CD4-positive, alpha-beta T cell treated with Interleukin-2 at 100 ng/mL for 4 hours (primary cell): ENCODE results near the gene GTF3C6.
"Not testable (repeated sequence)": the region's sequence is repeated elsewhere in the genome, so short reads cannot be mapped to it uniquely, and the experiment has no call there.

Source experiments
- DNase-seq: peaks from one replicate; pipeline ENCODE4 v3.0.0-alpha.2; 2020; ENCODE audit warnings: low spot score

GTF3C6 gene, protein sequence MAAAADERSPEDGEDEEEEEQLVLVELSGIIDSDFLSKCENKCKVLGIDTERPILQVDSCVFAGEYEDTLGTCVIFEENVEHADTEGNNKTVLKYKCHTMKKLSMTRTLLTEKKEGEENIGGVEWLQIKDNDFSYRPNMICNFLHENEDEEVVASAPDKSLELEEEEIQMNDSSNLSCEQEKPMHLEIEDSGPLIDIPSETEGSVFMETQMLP

GRCh38 chr6:110958329-110959192 is at the start of gene GTF3C6:
TSS of gene GTF3C6 (plus strand) at chr6:110958706. CDS start at chr6:110958770, 64 bp downstream.
- DNase-seq = peak; percentile 93

- no peak for DNase-seq
These were observed 27.7 kb upstream of the GTF3C6 start for GRCh38 chr6:110930781-110931180.

- DNase-seq = no peak
These were observed 24.6 kb upstream of the GTF3C6 start for GRCh38 chr6:110933912-110934311.

DNA sequence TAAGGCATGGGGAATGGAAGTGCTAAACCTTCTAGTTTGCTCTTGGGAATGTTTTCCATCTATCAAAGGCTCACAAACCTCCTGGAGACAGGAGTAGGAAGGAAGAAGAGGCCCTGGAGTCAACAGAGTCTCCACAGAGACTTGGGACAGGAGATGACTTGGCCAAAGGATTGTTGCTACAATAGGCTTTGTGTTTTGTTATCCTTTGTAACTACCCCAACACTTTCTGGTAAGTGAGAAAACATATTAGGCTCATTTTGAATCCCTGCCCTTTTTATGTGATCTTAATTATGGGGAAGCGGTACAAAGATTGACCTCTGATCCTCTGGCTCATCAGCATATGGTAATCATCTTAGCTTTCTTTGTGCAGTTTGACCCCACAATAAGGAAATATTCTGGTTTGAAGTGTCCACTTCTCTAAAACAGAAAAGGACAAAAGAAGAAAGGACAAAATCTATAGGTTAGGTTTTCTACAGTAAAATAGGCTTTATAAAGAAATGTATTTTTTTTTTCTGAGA is 24.1 kb upstream of the GTF3C6 start:
- no peak for DNase-seq

- no peak for DNase-seq
These were observed 23.3 kb upstream of the GTF3C6 start for GRCh38 chr6:110935171-110935570.

DNA sequence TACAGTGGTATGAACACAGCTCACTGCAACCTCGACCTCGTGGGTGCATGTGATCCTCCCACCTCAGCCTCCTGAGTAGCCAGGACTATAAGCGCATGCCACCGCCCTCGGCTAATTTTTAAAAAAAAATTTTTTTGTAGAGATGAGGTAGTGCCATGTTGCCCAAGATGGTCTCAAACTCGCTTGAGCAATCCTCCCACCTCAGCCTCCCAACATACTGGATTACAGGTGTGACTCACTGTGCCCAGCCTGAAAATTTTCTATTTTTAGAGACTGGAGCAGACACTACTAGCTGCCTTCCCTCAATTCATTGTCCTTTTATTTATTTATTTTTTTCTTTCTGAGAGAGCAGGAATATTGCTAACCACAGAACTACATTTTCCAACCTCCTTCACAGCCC is 20.3 kb upstream of the GTF3C6 start:
- no peak for DNase-seq

- DNase-seq = no peak
These were observed 18.9 kb upstream of the GTF3C6 start for GRCh38 chr6:110939429-110940200.

GRCh38 chr6:110944681-110945151 is 13.8 kb upstream of the GTF3C6 start:
- peak; percentile 70 for DNase-seq

GRCh38 chr6:110946498-110946897 is 12.0 kb upstream of the GTF3C6 start:
- no peak for DNase-seq

GRCh38 chr6:110949679-110950285 is 8.7 kb upstream of the GTF3C6 start:
- DNase-seq = peak; percentile 54

DNA sequence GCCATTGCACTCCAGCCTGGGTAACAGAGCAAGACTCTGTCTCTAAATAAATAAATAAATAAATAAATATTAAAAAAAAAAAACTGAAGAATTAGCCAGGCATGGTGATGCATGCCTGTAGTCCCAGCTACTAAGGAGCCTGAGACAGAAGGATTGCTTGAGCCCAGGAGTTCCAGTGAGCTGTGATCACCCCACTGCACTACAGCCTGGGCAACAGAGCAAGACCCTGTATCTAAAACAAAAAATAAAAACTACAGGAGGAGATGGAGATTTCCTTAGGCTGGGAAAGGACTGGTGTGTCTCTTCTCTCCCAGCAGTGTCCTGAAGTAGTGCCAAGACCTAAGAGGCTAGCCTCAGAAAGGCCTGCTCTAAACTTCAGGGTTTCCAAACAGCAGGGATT is 8.1 kb upstream of the GTF3C6 start:
- no peak for DNase-seq

GRCh38 chr6:110951008-110951407 is 7.5 kb upstream of the GTF3C6 start:
- DNase-seq = no peak

DNA sequence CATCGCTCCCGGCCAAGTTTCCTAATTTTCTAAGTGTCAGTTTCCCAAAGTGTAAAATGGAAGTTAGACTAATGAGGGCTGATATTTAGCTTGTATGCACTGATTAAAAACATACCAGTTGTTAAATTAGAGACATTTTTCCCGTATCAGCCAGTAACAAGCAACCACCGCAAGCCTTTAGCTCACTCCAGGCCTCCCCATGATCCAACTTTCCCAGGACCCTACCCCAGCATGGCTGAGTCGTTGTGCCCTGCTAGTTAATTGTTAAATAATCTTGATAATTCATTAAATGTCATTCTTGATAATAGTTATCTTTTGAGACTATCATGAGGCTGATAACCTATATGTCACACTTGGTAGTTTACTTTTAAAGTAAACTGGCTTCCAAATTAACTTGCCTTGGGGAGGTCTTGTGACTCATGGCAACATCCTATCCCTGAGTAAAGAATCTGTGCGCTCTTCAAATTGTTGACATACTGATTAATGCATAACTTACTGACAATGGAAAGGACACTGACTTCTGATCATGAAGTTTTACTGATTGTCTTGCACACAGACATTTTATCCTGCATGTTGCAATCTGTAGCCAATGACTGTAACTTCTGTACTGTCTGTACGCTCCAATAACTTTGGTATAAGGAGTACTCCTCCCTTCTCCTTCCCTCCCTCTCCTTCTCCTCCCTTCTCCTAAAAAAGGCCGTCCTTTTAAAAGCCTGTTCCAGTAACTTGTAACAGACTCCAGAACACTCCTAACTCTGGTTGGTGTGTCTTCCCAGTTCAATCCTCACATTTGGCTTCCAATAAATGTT is 6.3 kb upstream of the GTF3C6 start:
- DNase-seq = no peak

DNA sequence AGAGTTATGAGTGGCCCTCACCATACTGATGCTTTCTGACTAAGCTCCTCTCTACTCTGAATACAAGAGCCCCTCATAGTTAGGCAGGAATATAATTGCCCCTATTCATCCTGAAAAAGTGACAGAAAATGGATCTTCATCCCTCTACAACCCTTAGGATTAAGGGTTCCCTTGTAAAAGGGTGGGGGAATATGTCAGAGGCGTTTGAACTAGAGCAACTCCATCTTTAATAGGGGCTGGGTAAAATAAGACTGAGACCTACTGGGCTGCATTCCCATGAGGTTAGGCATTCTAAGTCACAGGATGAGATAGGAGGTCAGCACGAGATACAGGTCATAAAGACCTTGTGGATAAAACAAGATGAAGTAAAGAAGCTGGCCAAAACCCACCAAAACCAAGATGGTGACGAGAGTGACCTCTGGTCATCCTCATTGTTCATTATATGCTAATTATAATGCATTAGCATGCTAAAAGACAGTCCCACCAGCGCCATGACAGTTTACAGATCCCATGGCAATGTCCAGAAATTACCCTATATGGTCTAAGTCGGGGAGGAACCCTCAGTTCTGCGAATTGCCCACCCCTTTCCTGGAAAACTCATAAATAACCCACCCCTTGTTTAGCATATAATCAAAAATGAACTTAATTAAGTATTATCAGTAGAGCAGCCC is 4.7 kb upstream of the GTF3C6 start:
- no peak for DNase-seq

GRCh38 chr6:110960014-110960390 is 1.5 kb downstream of the GTF3C6 start:
- DNase-seq = no peak

- DNase-seq = not testable (repeated sequence)
These were observed 4.1 kb downstream of the GTF3C6 start for GRCh38 chr6:110962636-110963035.

DNA sequence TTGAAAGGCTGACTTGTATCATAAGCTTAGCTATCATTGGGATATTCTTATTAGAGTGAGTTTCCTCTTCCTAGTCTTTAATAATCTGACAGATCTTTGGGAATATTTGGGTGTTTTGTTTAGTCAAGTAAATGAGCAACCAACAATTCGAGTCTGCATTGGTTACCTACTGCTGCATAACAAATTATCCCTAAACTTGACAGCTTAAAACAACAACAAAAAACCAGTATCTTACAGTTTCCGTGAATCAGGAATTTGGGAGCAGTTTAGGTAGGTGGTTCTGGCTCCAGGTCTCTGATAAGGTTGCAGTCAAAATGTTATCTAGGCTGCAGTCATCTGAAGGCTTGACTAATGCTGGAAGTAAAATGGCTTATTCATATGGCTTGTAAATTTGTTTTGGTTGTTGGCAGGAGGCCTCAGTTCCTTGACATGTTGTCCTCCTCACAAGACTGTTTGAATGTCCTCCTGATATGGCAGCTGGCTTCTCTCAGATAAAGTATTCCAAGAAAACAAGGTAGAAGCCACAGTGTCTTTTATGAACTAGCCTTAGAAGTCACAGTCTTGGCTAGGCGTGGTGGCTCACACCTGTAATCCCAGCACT is 7.2 kb downstream of the GTF3C6 start:
- DNase-seq = no peak

GRCh38 chr6:110968661-110969060 is 10.2 kb downstream of the GTF3C6 start:
- DNase-seq = not testable (repeated sequence)

GRCh38 chr6:110971468-110971867 is 13.0 kb downstream of the GTF3C6 start:
- no peak for DNase-seq

- DNase-seq = no peak
These were observed 18.1 kb downstream of the GTF3C6 start for GRCh38 chr6:110976575-110976974.
